Kidney capillary endothelial cell (primary cell): ENCODE measurements around the gene ST6GALNAC4.

Source experiments
- DNase-seq: peaks from one replicate; pipeline ENCODE4 v3.0.0-alpha.2; 2018; ENCODE audit warnings: low spot score

ST6GALNAC4 gene

GRCh38 chr9:127946728-127947127 is 29.9 kb upstream of the ST6GALNAC4 start:
- DNase-seq = no peak

DNA sequence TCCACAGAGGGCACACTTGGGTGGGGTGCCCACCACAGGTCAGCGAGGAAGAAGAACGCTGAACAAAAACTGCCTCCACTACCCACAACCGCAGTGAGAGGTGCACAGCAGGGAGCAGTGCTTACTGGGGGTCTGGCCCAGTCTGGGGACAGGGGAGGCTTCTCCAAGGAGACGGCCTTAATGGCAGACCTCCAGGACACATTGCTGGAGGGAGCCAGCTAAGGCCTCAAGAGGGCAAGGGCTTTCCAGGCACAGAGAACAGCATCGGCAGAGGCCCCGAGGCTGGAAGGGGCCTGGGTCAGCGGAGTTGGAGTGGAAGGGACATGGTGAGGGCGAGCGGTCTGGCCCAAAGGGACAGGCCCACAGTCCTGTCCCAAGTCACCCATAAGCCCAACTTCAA is 29.1 kb upstream of the ST6GALNAC4 start:
- no peak for DNase-seq

DNA sequence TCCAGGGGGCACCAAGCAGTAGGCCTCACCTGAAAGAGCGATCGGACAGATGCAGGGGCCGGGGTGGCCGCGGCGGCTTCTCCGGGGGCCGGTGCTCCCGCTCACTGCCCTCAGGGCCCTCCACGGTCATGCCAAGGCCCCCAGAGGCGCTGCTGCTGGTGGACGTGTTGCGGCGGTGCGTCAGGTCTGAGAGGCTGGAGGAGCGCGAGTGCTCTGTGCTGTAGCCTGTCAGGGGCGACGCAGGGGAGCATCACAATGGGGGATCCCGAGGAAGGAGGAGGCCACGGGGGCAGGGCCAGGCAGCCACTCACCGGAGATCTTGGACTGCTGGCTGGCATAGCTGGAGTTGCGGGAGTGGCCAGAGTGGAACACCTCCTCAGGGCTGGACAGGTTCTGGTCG is 28.5 kb upstream of the ST6GALNAC4 start:
- DNase-seq = no peak

GRCh38 chr9:127944586-127945218 is 27.9 kb upstream of the ST6GALNAC4 start:
- no peak for DNase-seq

- peak; percentile 83 for DNase-seq
Observed at GRCh38 chr9:127943731-127944144, 26.9 kb upstream of the ST6GALNAC4 start.

DNA sequence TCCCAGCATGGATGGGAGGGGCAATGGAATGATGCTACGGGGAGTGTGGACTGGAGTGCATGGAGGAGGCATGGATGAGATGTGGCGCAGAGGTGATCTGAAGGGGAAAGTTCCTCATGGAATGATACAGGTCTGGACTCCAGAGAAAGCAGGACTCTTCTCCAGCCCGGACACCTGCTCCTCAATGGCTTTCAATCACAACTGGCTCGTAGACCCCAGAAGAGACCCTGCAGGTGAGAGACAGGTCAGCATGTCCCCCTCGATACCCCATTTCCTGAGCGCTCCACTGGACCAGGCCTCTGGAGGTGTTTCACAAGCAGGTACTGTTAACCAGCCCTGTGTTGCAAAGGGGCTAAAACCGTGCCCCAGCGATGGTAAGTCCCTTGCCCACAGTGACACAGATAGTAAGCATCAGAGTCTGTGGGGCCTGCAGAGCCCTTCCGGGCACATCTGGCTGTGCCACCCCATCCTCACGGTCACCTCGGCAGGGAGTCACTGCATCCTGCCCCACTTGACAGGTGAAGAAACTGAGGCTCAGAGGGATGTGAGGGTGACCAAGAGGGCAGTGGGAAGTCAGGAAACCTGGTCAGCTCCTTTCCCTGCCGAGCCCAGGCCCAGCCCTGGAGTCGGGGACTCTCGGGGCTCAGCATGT is 26.3 kb upstream of the ST6GALNAC4 start:
- no peak for DNase-seq

- no peak for DNase-seq
Observed at GRCh38 chr9:127942216-127943010, 25.6 kb upstream of the ST6GALNAC4 start.

DNA sequence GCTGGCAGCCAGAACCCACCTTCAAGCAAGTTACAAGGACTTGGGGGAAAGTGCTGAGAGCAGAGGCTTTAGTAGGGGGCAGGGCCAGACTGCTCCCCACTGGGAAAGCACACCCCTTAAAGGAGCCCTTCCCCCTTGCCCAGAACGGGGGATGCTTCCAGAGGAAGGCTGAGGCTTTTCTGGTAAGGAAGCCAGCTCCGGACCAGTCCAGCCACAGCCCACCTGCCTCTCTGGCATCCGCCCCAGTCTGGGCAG is 25.0 kb upstream of the ST6GALNAC4 start:
- no peak for DNase-seq

DNA sequence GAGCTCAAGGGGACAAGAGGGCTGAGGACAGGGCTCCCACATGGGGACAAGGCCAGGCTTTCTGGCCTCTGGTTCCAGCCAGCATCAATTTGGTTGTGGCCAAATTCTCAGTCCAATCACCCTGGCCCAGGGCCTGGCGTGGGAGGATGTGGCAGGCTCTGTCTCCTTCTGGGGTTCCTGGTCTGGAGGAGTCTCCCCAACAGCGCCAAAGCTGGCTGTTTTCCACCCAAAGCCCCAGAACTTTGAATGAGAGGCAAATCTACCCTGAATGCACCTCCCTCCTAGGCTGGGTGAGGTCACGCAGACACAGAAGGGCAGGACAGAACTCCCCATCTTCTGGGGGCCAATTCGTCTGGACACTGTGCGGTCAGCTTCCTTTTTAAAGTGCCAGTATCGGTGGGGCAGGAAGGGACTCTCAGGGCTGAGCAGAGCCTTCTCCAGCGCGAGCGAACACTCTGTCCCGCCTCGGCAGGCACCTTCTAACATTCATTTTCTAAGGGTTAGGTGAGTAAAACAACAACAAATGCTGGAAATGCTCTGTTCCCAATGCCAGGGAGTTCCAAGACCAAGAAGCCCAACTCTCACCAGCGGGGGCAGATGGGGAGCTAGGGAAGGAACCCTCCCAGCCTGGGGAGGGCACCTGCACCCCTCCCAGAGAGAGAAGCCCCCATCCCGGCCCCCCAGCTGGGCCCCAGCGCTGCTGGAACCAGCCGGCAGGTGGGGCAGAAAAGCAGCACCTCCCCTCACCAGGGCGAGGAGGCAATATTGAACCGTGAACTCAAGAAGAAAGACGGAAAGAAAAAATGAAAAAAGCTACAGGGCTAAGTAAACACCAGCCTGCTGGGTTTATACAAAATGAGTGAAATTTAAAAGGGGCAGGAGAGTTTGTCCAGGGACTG is 24.5 kb upstream of the ST6GALNAC4 start:
- DNase-seq = no peak

- no peak for DNase-seq
Observed at GRCh38 chr9:127940593-127940992, 23.8 kb upstream of the ST6GALNAC4 start.

- DNase-seq = no peak
Observed at GRCh38 chr9:127938298-127938690, 21.5 kb upstream of the ST6GALNAC4 start.

DNA sequence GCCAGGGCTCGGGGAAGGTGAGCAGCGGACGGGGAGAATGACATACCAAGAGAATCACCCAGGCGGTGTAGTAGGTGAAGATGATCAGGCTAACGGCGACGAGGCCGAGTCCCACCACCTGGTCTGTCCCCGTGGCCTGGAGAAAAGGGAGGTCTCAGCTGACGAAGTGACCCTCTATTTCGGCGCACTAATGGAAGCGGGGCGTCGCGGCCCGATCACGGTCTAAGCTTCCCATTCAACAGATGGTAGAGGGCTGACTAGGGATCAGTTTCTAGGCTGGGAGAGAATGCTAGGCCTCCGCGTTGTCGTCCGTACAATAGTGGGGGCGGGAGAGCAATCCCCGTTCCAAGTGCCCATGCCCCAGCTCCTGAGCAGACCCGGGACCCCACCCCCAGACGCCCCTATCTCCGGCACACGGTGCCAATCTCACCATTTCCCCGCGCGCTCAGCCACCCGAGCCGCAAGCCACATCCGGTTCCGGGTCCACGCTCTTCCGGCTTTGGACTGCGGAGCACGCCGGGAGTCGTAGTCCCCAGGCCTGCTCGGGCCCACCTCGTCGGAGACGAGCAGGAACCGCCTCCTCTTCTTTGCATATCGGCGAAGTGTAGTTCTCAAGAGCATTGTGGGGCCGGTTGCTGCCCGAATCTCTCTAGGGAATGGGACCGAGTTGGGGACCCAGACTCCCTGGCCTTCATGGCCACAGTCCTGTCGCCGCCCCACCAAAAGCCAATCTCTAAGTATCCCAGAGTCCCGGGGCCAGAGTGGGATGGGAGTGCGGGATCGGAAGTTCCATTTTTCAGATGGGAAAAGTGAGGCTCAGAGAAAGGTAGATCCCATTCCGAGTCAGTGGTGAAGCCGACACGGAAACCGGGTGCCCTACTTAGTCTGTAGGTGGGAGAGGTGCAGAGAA is 20.8 kb upstream of the ST6GALNAC4 start, which contains the start of gene DPM2:
Gene DPM2 (minus strand): TSS at position 467 of the 910 bp plus-strand sequence. CDS start 34 bp downstream, at position 433.
- peak; percentile 83 for DNase-seq

- no peak for DNase-seq
Observed at GRCh38 chr9:127937056-127937387, 20.2 kb upstream of the ST6GALNAC4 start.

GRCh38 chr9:127936347-127936852 is 19.6 kb upstream of the ST6GALNAC4 start:
- no peak for DNase-seq

DNA sequence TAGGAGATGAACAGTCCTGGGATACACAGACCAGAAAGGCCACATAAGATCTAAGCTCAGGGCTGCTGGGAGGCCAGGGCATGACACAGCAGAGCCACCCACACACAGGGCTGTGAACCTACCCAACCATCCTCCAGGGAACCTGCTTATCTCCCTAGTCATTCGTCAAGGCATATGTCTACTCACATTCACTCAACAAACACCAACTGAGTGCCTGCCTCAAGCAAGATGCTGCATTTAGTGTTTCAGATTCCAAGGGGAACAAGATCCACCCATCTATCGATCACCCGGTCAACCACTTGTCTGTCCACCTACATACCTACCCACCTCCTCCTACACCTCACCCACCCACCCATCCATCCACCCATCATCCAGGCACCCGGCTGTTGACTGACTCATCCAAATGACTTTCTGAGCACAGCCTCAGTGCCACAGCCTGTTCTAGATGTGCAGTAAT is 19.0 kb upstream of the ST6GALNAC4 start:
- no peak for DNase-seq

- DNase-seq = no peak
Observed at GRCh38 chr9:127934986-127935385, 18.1 kb upstream of the ST6GALNAC4 start.

DNA sequence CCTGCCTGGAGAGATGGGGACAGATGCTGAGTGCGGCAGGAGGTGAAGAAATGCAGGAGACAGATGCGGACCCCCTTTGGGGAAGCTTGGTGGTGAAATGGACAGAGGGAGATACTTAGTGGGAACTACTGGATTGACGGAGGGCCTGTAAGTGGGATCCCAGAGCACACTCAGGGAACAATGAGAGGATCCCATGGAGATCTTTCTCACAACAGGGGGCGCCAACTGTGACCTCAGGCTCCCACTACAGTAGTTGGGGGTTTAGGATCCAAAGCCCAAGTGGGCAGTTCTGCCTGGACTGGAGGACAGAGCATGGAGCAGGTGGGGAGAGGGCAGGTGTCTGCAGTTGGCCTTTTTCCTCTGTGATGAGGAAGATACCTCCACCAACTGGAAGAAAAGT is 17.4 kb upstream of the ST6GALNAC4 start:
- no peak for DNase-seq

- peak; percentile 65 for DNase-seq
Observed at GRCh38 chr9:127931092-127931881, 14.4 kb upstream of the ST6GALNAC4 start.

DNA sequence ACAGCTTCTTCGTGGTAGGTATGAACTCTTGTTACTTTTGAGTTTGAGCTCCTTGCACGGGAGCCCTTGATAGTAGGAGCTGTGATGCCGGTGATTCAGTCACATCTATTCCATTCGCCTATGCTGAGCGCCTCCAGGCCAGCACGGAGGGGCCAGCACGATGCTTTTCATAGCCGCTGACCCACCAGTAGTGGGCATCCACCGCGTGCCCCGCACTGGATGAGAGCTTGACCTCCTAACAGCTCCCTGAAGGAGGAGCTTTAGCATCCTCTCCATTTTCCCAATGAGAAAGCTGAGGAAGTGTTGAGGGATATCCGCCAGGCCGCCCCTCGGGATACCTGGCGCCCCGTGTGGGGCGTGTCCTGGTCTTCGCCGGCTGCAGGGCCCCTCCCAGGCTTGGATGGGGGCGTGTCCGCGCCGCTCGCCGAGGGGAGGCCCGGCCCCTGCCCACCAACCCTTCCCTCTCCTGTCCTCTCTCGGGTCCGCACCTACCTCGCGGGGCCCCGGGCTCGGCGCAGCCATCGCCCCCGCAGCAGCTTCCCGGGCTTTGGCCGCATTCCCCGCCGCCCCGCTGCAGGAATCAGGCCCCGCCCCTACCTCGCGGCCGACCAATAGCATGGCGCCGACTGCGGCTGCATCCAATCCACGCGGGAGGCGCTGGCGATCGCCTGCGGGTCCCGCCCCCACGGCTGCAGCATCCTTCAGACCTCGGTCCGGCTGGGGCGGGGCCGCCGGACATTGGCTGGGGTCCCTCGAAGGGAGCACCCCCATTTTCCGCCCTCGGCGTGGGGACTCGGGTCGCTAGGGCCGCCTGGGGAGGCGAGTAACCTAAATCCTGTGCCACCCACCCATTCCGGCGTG is 13.6 kb upstream of the ST6GALNAC4 start, which contains the start of gene PIP5KL1:
Gene PIP5KL1 (minus strand): TSS at position 547 of the 861 bp plus-strand sequence. CDS start 25 bp downstream, at position 522.
- DNase-seq = peak; percentile 85
